ENCODE data around the gene WASHC4.
A peak's percentile ranks its signal among the peaks of the same experiment; 100 is the strongest.

Gene WASHC4, protein sequence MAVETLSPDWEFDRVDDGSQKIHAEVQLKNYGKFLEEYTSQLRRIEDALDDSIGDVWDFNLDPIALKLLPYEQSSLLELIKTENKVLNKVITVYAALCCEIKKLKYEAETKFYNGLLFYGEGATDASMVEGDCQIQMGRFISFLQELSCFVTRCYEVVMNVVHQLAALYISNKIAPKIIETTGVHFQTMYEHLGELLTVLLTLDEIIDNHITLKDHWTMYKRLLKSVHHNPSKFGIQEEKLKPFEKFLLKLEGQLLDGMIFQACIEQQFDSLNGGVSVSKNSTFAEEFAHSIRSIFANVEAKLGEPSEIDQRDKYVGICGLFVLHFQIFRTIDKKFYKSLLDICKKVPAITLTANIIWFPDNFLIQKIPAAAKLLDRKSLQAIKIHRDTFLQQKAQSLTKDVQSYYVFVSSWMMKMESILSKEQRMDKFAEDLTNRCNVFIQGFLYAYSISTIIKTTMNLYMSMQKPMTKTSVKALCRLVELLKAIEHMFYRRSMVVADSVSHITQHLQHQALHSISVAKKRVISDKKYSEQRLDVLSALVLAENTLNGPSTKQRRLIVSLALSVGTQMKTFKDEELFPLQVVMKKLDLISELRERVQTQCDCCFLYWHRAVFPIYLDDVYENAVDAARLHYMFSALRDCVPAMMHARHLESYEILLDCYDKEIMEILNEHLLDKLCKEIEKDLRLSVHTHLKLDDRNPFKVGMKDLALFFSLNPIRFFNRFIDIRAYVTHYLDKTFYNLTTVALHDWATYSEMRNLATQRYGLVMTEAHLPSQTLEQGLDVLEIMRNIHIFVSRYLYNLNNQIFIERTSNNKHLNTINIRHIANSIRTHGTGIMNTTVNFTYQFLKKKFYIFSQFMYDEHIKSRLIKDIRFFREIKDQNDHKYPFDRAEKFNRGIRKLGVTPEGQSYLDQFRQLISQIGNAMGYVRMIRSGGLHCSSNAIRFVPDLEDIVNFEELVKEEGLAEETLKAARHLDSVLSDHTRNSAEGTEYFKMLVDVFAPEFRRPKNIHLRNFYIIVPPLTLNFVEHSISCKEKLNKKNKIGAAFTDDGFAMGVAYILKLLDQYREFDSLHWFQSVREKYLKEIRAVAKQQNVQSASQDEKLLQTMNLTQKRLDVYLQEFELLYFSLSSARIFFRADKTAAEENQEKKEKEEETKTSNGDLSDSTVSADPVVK

DNA sequence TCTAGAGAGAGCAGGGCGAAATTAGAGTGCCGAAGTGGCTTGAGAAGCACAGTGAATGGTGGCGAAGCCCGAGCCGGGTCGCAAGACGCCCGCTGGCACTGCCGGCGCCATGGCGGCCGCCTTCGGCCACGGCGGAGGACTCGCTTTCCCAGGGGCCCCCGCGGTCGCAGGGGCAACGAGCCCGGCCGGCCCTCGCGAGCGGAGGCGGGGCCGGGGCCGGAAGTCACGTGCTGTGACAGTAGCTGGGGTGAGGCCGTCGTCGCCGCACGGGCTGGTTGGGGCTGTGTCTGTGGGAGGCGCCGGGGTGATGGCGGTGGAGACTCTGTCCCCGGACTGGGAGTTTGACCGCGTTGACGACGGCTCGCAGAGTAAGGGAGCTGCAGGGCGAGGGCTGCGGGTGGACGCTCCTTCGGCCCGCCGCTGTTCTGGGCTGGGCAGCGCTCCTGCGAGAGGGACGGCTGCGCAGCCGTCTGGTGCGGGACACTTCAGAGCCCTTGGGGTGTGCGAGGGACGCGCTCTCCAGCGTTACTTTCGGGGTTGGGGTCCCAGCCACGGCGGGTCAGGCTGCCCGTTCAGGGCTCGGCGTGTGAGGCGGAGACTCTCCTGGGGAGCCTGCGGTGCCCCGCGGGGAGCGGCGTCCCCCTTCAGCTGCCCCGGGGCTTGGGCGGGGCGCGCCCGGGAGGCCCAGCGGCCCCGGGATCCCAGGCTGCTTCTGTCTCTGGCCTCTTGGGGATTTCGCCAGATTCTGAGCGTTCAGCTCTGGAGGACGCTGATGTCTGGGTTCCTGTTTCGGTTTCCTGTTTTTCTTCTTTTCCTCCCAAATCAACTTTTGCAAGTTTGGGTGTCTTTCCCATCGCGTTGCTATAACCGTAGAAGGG, at the start of gene WASHC4:
Gene WASHC4, plus strand, starts transcription at position 238 of the 878 bp plus-strand sequence. Its CDS starts 70 bp downstream, at position 308.
- peak; percentile 87 for DNase-seq

GRCh38 chr12:105060715-105061378, 46.7 kb upstream of the WASHC4 start:
- DNase-seq: no peak

DNA sequence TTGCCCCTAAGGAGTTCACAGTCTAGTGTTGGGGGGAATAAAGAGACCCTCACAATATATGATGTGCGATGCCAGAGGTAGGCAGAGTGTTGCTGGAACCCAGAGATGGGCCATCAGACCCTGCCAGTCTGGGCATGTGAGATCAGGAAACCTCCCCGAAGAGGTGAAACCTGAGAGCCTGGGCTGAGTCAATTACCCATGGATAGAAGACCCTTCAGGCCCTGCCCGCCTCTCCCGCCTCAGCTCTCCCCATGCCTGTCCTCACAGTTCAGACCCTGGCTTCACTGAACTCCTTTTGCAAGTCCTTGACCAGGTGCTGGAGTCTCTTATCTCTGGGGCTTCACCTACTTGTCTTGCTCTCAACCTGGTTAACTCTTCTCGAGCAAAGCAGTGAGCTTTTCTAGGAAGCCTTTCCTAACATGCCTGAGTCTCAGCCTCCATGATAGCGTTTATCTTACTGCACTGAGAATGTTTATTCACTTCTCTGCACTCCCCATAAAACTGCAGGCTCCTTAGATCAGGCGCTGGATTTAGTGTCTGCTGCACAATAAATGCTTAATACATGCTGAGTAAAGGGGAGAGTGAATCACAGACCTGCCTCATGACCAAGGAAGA, 42.9 kb upstream of the WASHC4 start:
- no peak for DNase-seq

DNA sequence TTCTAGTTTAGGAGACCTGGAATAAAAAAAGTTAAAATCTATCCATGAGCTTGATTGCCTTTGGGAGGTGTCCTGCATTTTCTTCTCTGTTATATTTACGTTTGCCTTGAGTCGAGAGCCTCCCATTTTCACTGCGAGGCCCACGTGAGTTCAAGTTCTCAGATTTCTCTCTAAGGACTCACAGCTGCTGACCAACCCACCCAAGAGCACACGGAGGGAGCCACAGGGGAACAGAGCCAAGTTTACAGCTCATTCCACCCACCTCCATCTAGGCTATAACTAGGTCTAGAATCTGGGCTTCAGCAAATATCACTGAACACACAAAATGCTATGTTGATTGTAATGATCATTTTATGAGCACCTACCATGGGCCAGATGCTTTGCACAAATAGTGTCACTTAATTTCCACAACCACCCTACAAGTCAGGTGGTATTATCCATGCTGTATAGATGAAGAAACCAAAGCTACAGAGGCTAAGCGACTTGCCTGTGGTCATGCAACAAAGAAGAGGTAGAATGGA, 40.0 kb upstream of the WASHC4 start:
- DNase-seq: no peak

DNA sequence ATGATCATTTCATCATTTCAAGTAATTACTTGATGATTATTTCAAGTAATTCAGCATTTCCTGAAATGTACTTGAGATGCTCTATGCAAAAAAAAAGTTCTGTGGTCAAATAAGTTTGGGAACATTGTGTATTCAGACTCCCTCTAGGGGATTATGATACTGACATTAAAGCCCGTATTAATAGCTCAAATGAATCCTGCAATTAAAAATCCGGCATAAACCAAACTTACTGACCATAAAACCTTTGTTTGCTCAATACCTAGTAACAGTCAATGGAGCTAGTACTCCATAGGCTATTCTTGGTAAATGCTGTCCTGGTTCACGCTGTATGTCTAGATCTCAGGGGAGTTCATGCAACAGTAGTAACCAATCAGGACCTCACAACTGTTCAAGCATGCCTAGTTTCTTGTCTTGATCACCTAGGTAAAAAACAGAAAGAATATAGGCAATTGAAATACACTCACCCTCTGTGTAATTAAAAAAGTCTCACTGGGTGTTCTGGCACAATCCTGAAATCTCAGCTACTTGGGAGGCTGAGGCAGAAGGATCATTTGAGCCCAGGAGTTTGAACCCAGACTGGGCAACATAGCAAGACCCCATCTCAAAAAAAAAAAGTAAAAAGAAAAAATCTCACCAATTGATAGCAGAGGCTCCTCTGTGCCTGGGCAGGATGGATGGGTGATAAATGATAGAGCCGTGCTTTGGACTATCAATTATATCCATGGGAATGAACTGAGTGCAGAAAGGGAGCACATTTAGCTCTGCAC, 37.4 kb upstream of the WASHC4 start:
- no peak for DNase-seq

- DNase-seq: no peak
Observed at GRCh38 chr12:105071981-105072380, 35.5 kb upstream of the WASHC4 start.

DNA sequence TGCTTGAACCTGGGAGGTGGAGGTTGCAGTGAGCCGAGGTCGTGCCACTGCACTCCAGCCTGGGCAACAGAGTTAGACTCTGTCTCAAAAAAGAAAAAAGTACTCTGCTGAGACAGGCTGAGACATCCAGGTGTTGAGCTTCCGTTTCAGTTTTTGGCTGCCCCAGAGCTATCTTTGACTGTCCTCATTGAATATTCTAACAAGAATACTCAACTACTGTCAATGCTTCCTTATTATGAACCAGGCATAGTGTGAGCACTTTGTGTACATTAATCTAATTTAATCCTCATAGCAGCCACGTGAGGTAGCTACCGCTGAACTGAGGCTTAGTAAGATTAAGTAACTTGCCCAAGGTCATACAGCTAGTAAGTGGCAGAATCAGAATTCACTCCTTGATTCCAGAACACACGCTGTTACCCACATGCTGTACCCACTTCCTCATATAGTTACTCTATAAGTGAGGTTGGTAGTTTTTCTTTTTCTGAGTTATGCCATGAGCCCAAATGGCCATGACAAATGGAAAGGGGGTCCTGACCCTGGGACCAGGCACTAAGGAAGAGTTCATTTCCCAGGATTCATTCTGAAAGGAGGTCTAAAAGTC, 34.5 kb upstream of the WASHC4 start:
- no peak for DNase-seq

DNA sequence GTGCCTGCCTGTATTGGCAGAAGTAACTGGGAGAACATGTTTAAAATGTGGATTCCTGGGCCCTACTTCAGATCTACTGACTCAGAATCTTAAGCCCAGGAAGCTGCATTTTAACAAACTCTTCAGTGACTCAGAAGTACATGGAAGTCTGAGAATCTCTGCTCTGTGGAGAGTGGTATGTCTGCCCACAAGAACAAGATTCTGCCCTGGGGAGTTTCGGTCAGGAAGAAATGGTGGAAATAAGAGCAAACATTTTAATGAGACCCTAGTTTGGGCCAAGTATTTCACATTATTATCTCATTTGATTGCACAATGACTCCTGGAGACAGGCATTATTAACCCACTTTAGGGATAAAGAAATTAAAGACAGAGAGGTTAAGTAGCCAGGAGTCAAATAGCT, 31.4 kb upstream of the WASHC4 start:
- no peak for DNase-seq

- DNase-seq: no peak
Observed at GRCh38 chr12:105076913-105077312, 30.6 kb upstream of the WASHC4 start.

GRCh38 chr12:105077435-105077834, 30.1 kb upstream of the WASHC4 start:
- no peak for DNase-seq

DNA sequence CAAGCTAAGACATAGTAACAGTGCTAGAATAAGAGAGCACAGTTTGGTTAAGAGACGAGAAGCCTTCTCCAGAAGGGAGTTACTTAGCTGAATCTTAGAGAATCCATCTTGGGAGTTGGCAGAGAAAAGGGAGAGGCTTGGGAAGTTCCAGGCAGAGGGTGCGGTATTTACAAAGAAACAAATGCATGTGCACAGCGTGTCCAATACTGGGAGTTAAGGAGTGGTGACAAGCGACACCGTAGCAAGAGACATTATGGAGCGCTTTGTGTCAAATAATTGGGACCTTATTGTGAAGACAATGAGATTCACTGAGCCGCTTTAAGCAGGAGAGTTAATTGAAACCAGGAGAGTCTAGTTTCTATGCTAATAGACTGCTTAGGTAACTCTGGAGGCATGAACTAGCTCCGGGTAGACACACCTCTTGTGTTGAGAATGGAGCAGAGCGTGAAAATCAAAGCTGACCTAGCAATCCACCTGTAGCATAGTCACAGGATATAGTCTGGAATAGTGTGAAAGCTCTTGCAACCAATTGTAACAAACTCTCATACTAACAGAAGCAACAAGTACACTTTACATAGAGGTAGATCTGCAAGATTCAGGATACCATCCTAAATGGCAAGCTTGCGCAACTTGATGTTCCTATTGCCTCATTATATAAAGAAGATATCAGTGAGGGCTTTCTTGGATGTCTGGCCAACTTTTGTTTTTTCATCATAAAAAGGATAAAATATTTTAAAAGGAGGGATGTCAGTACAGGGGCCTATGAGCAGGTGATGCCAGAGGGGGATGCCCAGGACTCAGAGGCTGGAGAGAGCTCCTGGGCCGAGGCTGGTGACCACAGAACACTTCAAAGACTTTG, 28.6 kb upstream of the WASHC4 start:
- no peak for DNase-seq

DNA sequence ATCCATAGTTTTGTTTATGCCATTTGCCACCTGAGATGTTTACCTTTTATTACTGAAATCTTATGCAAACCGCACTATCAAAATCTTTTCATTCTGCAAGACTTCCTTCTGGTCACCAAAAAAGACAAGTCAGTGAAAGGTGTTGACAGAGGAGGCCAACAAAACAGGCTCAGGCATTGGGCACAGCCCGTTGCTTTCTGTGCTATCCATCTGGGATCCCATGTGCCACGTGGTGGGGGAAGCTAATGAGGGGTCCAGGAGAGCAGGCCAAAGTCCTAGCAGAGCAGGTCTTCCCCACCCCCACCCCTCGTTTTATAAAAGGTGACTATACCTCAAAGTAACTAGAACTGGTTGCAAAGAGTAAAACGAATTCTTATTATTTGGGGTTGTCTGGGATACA, 24.5 kb upstream of the WASHC4 start:
- no peak for DNase-seq

GRCh38 chr12:105083551-105084105, 23.9 kb upstream of the WASHC4 start:
- no peak for DNase-seq

DNA sequence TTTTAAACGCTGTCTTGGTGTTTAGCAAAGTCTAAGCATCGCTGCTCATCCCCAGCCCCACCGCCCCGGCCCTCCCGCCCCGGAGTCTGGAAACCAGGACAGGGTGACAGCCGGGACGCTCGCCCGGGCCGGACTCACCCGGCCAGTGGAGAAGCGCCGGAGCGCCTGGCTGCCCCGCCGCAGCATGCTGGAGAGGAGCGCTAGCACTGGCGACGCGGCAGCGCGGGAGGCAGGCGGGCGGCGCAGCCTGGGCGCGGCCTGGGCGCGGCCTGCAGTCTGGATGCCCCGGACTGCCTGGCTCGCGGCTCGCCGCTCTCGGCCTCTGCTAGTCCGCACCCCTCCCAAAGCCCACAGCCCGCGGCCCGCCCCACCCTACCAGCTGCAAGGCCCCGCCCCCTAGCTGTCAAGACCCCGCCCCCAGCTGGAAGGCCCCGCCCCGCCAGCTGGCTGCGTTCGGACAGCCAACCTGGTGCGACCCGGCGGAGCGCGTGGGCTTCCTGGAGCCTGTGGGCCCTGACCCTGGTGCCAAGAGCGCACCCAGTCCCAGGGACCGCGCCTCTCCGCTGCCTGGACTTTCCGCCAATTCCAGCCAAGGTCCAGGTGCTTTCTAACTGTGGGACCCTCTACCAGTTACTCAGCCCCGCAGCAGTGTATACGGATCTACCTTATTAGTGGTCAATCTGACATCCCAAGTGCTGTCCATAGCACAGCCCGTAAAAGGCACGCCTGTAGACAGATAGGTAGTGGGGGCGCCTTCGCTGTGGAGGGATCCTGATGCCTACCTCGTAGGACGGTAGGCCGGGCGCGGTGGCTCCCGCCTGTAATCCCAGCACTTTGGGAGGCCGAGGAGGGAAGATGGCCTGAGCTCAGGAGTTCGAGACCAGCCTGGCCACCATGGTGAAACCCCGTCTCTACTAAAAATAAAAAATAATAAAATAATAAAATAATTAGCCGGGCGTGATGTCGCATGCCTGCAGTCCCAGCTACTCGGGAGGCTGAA, 23.0 kb upstream of the WASHC4 start, which contains the start of gene ALDH1L2:
Gene ALDH1L2, minus strand, starts transcription at position 208 of the 1,000 bp plus-strand sequence. Its CDS starts 22 bp downstream, at position 186.
- peak; percentile 13 for DNase-seq

DNA sequence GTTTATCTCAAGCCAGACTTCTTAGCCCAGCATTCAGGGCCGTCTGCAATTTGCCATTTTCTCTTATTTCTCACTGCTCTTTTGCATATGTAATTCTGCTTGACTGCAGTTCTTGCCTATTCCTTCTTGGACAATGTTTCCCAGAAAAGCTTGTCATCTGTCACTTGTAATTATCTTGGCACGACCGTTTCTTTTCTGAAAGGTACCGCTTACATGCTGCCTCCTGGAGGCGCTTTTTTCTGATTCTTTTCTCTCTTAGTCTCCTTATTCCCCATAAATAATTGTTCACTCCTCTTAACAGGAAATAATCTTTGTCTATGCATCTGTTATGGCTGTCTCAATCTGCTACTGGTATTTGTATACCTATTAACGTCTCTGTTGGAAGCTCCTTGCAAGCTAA, 22.0 kb upstream of the WASHC4 start:
- DNase-seq: no peak

DNA sequence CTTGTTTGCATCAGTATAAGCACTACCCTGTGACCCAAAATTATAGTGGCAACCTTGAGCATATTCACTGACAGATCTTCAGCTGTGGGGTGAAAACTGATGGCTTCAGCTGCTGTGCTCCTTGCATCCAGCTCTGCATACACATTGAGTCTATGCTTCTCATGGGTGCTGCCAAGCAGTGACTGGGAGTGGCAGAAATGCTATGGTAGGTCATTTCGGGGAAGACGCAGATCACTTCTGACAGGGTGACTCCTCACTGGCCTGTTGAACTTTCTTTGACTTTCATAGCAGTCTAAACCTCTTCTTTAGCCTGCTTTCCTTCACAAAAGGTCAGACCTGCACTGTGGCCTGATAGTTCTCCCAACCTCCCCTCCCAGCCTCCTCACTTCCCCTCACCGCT, 17.7 kb upstream of the WASHC4 start:
- no peak for DNase-seq

DNA sequence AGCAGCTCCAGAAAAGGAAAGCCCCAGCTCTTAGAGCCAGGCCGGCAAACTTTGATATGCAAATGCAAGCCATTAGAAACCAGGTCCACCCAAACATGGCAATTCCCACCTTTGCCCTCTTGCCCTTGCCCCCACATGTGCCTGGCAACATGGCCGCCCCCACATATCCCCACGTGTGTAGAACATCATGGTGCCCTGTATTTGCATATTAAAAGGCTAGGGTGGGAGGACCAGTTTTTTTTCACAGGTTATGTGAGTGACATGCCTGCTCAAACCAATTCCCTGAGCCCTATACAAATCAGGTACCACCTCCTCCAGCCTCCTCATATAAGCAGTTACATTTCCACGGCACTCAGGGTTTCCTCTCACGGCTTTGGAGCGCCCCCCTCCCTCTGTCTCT, 17.2 kb upstream of the WASHC4 start:
- no peak for DNase-seq
